NCI-H2081 (cell line): ENCODE measurements around the gene NOP9.

Source experiments
- DNase-seq, 2 experiments: peaks; one replicate each; lab custom pipeline; 2025; lab: John Stamatoyannopoulos, UW

The NOP9 gene

GRCh38 chr14:24280797-24281460 is 18.7 kb upstream of the NOP9 start:
- DNase-seq: no peak

- no peak for DNase-seq
Observed at GRCh38 chr14:24281636-24282035, 18.0 kb upstream of the NOP9 start.

GRCh38 chr14:24282736-24283135 is 16.9 kb upstream of the NOP9 start:
- DNase-seq: no peak

GRCh38 chr14:24283796-24284460 is 15.7 kb upstream of the NOP9 start:
- no peak for DNase-seq

GRCh38 chr14:24284501-24285035 is 15.1 kb upstream of the NOP9 start:
- no peak for DNase-seq

GRCh38 chr14:24285351-24285750 is 14.3 kb upstream of the NOP9 start:
- no peak for DNase-seq

GRCh38 chr14:24286996-24287395 is 12.7 kb upstream of the NOP9 start:
- DNase-seq: no peak

GRCh38 chr14:24289649-24290280 is 9.9 kb upstream of the NOP9 start:
- no peak for DNase-seq

GRCh38 chr14:24290746-24291145 is 8.9 kb upstream of the NOP9 start:
- no peak for DNase-seq

- no peak for DNase-seq
Observed at GRCh38 chr14:24291446-24292117, 8.1 kb upstream of the NOP9 start.

GRCh38 chr14:24292118-24292807 is 7.4 kb upstream of the NOP9 start:
- no peak for DNase-seq

GRCh38 chr14:24293525-24293924 is 6.1 kb upstream of the NOP9 start:
- DNase-seq: no peak

- peak; percentile 62 to 70 for DNase-seq
Observed at GRCh38 chr14:24296341-24297157, 3.1 kb upstream of the NOP9 start.

- peak; percentile 13 to 42 for DNase-seq
Observed at GRCh38 chr14:24297190-24297964, 2.3 kb upstream of the NOP9 start.

- no peak for DNase-seq
Observed at GRCh38 chr14:24298892-24299254, 777 bp upstream of the NOP9 start.

- DNase-seq: no peak
Observed at GRCh38 chr14:24300326-24300980, 803 bp downstream of the NOP9 start.

- DNase-seq: no peak
Observed at GRCh38 chr14:24304019-24304387, 4.4 kb downstream of the NOP9 start.

GRCh38 chr14:24307156-24307574 is 7.5 kb downstream of the NOP9 start:
- no peak for DNase-seq

GRCh38 chr14:24307575-24308341 is 8.1 kb downstream of the NOP9 start, which contains the start of gene CIDEB:
TSS of gene CIDEB (minus strand) at chr14:24307977. CDS start at chr14:24307858, 119 bp downstream.
- DNase-seq: peak; percentile 5 to 17
